OCI-LY7 (cell line): ENCODE results near the gene UNC79. TPM values are rescaled to one million over a fixed set of nuclear protein-coding genes. Genes with fewer than 3 reads are reported as not detected.

ENCODE experiments used
- BruUV-seq: library from RNA; stranded (reverse); fragments of 400-500 nt; replicated peaks from 2 replicates; lab custom pipeline; 2021; lab: Mats Ljungman, UMichigan
- CTCF ChIA-PET: fragments of 300-600 bp; sonication (Branson Sonifier 250); formaldehyde crosslinking; loops from one replicate; lab custom pipeline; 2022; ENCODE audit warnings: antibody characterized with exemption; ENCODE audit not compliant: unreplicated experiment; lab: Charles Lee
- POLR2A ChIA-PET: fragments of 300-600 bp; sonication (Branson Sonifier 250); formaldehyde crosslinking; loops from one replicate; lab custom pipeline; 2022; ENCODE audit warnings: antibody characterized with exemption; lab: Charles Lee
- DNase-seq: peaks from one replicate; pipeline ENCODE4 v3.0.0-alpha.2; 2015; ENCODE audit warnings: low spot score
- H2AFZ ChIP-seq: fragments of 200-600 bp; sonication (generic), shearing (Covaris generic); 2 replicates; pipeline ENCODE4 v1.6.1; 2014; ENCODE audit warnings: mild to moderate bottlenecking, antibody characterized with exemption, low read length, moderate library complexity
- H3K27ac ChIP-seq: fragments of 200-600 bp; sonication (generic); 2 replicates; pipeline ENCODE4 v1.5.1; 2014; ENCODE audit warnings: mixed run types, low read depth, mild to moderate bottlenecking, moderate library complexity, low read length, inconsistent platforms; ENCODE audit not compliant: poor library complexity, severe bottlenecking
- H3K36me3 ChIP-seq: fragments of 200-600 bp; sonication (generic); 2 replicates; pipeline ENCODE4 v1.6.1; 2014; ENCODE audit warnings: mild to moderate bottlenecking, antibody characterized with exemption, low read length, moderate library complexity, mixed read lengths; ENCODE audit not compliant: insufficient read depth
- H3K4me1 ChIP-seq: fragments of 200-600 bp; sonication (generic); 2 replicates; pipeline ENCODE4 v1.5.1; 2014; ENCODE audit warnings: mild to moderate bottlenecking, low read length; ENCODE audit not compliant: insufficient read depth, poor library complexity, severe bottlenecking
- H3K4me2 ChIP-seq: fragments of 200-600 bp; sonication (generic); 2 replicates; pipeline ENCODE4 v1.6.1; 2014; ENCODE audit warnings: mild to moderate bottlenecking, low read length
- H3K4me3 ChIP-seq: fragments of 200-600 bp; sonication (generic); 2 replicates; pipeline ENCODE4 v1.5.1; 2014; ENCODE audit warnings: mild to moderate bottlenecking, low read depth, low read length; ENCODE audit not compliant: poor library complexity, severe bottlenecking
- H3K79me2 ChIP-seq: fragments of 200-600 bp; sonication (generic); 2 replicates; pipeline ENCODE4 v1.6.1; 2016; ENCODE audit warnings: low read depth, mild to moderate bottlenecking, low read length, moderate library complexity, mixed read lengths; ENCODE audit not compliant: insufficient read depth
- H3K9me2 ChIP-seq: fragments of 200-600 bp; sonication (generic); 2 replicates; pipeline ENCODE4 v1.6.1; 2016; ENCODE audit warnings: mild to moderate bottlenecking, low read length, mixed read lengths; ENCODE audit not compliant: insufficient read depth
- H3K9me3 ChIP-seq: fragments of 200-600 bp; sonication (generic); 2 replicates; pipeline ENCODE4 v1.6.1; 2014; ENCODE audit warnings: mild to moderate bottlenecking, mixed run types, low read length, mixed read lengths
- H4K20me1 ChIP-seq: fragments of 200-600 bp; sonication (generic); 2 replicates; pipeline ENCODE4 v1.6.1; 2014; ENCODE audit warnings: mild to moderate bottlenecking, antibody characterized with exemption, low read length, moderate library complexity, mixed read lengths; ENCODE audit not compliant: insufficient read depth
- CTCF ChIP-seq: fragments of 200-600 bp; sonication (generic); conservative IDR thresholded peaks from 2 replicates; pipeline ENCODE4 v1.5.1; 2014; ENCODE audit warnings: mild to moderate bottlenecking, antibody characterized with exemption, low read length, moderate library complexity, mixed read lengths
- EZH2phosphoT487 ChIP-seq: fragments of 200-600 bp; sonication (generic); IDR thresholded peaks from 2 replicates; pipeline ENCODE4 v1.6.1; 2018; ENCODE audit warnings: low read depth, borderline replicate concordance, mild to moderate bottlenecking, mixed run types, antibody characterized with exemption, low read length, moderate library complexity, mixed read lengths
- intact Hi-C: fragments of 100-400 bp; cut with micrococcal nuclease; formaldehyde crosslinking; loops from one replicate; pipeline ENCODE4 v1.10.0; 2022; ENCODE audit not compliant: unreplicated experiment
- small RNA-seq: library from RNA; depleted of rRNA; stranded (forward); fragments of <200 nt; gene quantifications from one replicate; pipeline ENCODE3, GENCODE V24; 2014
- total RNA-seq, 2 experiments: library from RNA; depleted of rRNA in 1 of 2; stranded (reverse); fragments of >200 nt in 1 of 2; shearing (Covaris generic) in 1 of 2; gene quantifications; 2 replicates each; pipeline ENCODE4 v1.2.3, GENCODE V29; 2014 to 2022

UNC79 gene
- total RNA-seq, 2 experiments from 2014 or later = 0.17 to 0.19 TPM

- intact Hi-C loops = no loop called here
- no peak overlapping the region for H3K27ac ChIP-seq
- H2AFZ ChIP-seq = no peak overlapping the region
- ChIA-PET CTCF (no interaction called here), POLR2A (no interaction called here)
- no TSS peak for BruUV-seq
- no peaks in the 10 kb centered on the region for H3K9me2 ChIP-seq
- no peaks in the 10 kb centered on the region for H3K36me3 ChIP-seq
- no peak overlapping the region for H3K4me3 ChIP-seq
- H3K4me2 ChIP-seq = no peak overlapping the region
- TF ChIP-seq CTCF (no peak), EZH2phosphoT487 (no peak)
- no peaks in the 10 kb centered on the region for H3K4me1 ChIP-seq
- H4K20me1 ChIP-seq = no peaks in the 10 kb centered on the region
- no peaks in the 10 kb centered on the region for H3K9me3 ChIP-seq
- DNase-seq = no peak
- no peaks in the 10 kb centered on the region for H3K79me2 ChIP-seq
Observed at GRCh38 chr14:93757206-93757605, 326.5 kb downstream of the UNC79 start.

Small RNA genes within 50 kb of the gene (small RNA-seq; reads per million reads assigned to genes)
- not detected for gene RF00019
- not detected for gene RF02271
- gene RNU6-1258P = not detected

Other genes starting within 250 kb of the UNC79 start
- gene MOAP1, start 246.0 kb upstream of the UNC79 start, total RNA-seq (2014; rRNA removed; shearing (Covaris generic)) = 31.2 and 34.3 TPM in 2 replicates
- 26.4 TPM in 2 replicates for gene MOAP1, start 246.0 kb upstream of the UNC79 start, total RNA-seq (2022)
- 9.3 and 12.0 TPM in 2 replicates for gene LYSET, start 245.6 kb upstream of the UNC79 start, total RNA-seq (2014; rRNA removed; shearing (Covaris generic))
- gene LYSET, start 245.6 kb upstream of the UNC79 start, total RNA-seq (2022) = 17.9 and 19.7 TPM in 2 replicates
- gene GON7, start 223.9 kb upstream of the UNC79 start, total RNA-seq (2014; rRNA removed; shearing (Covaris generic)) = 54.8 and 78.7 TPM in 2 replicates
- gene GON7, start 223.9 kb upstream of the UNC79 start, total RNA-seq (2022) = 27.9 and 28.9 TPM in 2 replicates
- 45.1 and 76.5 TPM in 2 replicates for gene UBR7, start 223.7 kb upstream of the UNC79 start, total RNA-seq (2014; rRNA removed; shearing (Covaris generic))
- 38.1 and 38.5 TPM in 2 replicates for gene UBR7, start 223.7 kb upstream of the UNC79 start, total RNA-seq (2022)
- 9.7 and 10.7 TPM in 2 replicates for gene BTBD7, start 97.9 kb upstream of the UNC79 start, total RNA-seq (2014; rRNA removed; shearing (Covaris generic))
- 19.6 and 23.5 TPM in 2 replicates for gene BTBD7, start 97.9 kb upstream of the UNC79 start, total RNA-seq (2022)
- not detected in 2 replicates for gene COX8C, start 83.8 kb upstream of the UNC79 start, total RNA-seq (2014; rRNA removed; shearing (Covaris generic))
- not detected in 2 replicates for gene COX8C, start 83.8 kb upstream of the UNC79 start, total RNA-seq (2022)